GM12892 (cell line): ENCODE measurements around the gene SRGAP2C.
"Not testable (repeated sequence)": the region's sequence is repeated elsewhere in the genome, so short reads cannot be mapped to it uniquely, and the experiment has no call there.

Source experiments
- POLR2A ChIP-seq: IDR thresholded peaks from 2 replicates; pipeline ENCODE4 v1.6.1; 2011; ENCODE audit warnings: low read depth, low read length, control low read depth
- POLR2AphosphoS5 ChIP-seq: IDR thresholded peaks from 2 replicates; pipeline ENCODE4 v1.6.1; 2011; ENCODE audit warnings: low read depth, low read length, control low read depth
- TAF1 ChIP-seq: IDR thresholded peaks from 2 replicates; pipeline ENCODE4 v1.6.1; 2011; ENCODE audit warnings: low read depth, mild to moderate bottlenecking, control low read depth, low read length, borderline replicate concordance

DNA sequence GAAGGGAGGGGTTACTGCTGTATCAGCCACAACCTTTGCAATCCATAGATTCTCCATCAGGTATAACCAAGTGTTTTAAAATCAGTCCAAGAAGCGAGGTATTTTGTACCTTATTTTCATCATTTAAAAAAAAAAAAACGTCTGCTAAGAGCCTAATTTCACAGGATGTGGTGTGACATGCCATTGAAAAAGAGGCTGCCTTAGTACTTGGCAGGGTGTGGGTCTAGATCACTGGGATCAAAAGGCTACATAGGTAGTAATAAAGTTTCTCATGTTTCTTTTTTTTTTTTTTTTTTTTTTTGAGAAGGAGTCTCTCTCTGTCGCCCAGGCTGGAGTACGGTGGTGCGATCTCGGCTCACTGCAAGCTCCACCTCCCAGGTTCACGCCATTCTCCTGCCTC is 192.2 kb downstream of the SRGAP2C start:
- not testable (repeated sequence) for TF ChIP-seq POLR2A, POLR2AphosphoS5, TAF1
